Measurements from ENCODE around the gene ACOX1.

The ACOX1 gene

DNA sequence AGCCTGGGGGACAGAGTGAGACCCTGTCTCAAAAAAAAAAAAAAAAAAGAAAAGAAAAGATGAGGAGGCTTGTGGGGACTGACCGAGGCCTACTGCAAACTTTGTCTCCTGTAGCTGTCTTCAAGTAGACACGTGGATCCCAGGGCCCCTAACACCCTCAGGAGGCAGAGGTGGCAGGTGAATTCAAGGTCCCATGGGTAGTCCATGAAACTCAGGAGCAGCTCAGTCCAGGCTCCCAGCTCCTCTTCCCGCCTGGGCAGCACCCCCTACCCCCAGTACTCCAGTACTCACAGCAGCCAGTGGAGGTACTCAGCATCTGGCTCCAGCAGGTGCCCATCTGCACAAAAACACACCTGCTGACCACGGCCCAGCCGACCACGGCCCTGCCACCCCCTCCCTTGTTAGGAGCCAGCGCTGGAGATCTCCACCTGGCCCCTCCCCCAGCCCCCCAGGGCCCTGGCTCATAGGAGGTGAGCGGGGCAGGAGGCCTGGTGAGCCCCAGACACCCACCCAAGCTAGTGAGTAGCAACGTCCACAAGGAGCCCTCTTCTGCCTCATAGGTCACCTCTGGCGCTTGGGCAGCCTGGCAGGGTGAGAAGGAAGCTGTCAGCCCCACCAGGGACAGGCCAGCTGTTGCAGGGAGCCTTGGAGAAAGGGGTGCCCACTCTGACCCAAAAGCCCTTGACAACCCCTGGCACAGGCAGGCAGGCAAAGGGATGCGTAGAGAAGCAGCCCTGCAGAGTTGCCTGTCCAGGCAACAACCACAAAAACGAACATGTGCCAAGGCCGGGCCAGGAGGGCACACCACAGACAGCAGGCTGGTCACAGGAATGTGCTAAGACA is 78.1 kb downstream of the ACOX1 start:
- TF ChIP-seq, protein P1, sequence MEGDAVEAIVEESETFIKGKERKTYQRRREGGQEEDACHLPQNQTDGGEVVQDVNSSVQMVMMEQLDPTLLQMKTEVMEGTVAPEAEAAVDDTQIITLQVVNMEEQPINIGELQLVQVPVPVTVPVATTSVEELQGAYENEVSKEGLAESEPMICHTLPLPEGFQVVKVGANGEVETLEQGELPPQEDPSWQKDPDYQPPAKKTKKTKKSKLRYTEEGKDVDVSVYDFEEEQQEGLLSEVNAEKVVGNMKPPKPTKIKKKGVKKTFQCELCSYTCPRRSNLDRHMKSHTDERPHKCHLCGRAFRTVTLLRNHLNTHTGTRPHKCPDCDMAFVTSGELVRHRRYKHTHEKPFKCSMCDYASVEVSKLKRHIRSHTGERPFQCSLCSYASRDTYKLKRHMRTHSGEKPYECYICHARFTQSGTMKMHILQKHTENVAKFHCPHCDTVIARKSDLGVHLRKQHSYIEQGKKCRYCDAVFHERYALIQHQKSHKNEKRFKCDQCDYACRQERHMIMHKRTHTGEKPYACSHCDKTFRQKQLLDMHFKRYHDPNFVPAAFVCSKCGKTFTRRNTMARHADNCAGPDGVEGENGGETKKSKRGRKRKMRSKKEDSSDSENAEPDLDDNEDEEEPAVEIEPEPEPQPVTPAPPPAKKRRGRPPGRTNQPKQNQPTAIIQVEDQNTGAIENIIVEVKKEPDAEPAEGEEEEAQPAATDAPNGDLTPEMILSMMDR (IDR thresholded peaks at IDR 0.05; ENCODE audit: low read depth, low read length), result no peak
- DNase-seq (ENCODE audit: low read depth in 2 of 2), result no peak
- no peak overlapping the region for H3K4me3 ChIP-seq (replicated peaks in 1 of 2; ENCODE audit: low read depth in 2 of 2, low read length in 2 of 2)

DNA sequence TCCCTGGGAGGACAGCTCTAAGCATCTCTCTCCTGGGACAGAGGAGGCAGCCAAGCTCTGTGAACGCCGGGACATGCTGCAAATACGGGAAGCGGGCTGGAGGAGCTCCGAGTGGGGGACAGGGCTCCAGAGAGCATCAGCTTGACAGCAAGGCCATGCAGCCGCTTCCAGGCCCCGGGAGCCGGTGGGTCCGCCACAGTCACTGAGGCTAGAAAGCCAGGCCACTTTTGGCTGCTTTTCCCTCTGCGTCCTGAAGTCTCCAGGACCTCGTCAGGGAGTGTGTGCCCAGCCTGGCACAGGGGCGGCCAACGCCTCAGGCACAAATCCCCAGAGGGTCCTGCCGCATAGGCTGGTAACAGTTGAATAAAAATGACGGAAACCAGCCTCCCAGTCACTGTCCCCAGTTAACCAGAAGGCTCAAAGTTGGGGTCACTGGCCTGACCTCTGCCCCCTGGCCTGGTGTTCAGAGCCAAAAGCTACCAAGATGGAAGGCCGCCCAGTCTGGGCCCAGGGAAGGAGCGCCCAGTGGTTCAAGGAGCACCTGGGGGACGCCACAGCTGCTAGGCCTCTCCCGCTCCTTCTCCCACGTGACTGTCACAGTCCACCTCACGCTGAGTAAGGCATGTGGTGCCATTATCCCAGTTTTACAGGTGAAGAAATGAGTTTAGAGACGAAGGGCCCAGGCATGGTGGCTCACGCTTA is 79.0 kb downstream of the ACOX1 start:
- TF ChIP-seq, protein P1 (IDR thresholded peaks at IDR 0.05; ENCODE audit: low read depth, low read length), result no peak
- DNase-seq (ENCODE audit: low read depth in 2 of 2), result no peak
- no peak overlapping the region for H3K4me3 ChIP-seq (replicated peaks in 1 of 2; ENCODE audit: low read depth in 2 of 2, low read length in 2 of 2)

DNA sequence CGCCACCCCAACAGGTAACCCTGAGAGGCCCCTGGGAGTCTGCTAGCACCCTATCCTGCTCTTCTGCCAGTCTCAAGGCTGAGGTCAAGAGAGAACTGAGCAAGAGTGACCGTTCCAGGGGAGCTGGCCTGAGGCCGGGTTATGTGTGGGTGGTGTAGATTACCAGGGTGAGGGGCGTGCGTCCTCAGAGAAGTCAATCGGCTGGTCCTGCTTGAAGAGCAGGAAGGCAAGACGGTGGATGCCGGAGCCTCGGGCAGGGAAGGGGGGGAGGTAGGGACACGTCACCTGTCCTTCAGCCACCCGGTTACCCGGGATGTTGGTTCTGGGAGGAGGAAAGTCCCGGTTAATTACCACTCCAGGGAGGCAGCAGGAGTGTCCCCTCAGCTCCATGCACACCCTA is 79.6 kb downstream of the ACOX1 start:
- TF ChIP-seq, protein P1 (IDR thresholded peaks at IDR 0.05; ENCODE audit: low read depth, low read length), result no peak
- no peak overlapping the region for H3K4me3 ChIP-seq (replicated peaks in 1 of 2; ENCODE audit: low read depth in 2 of 2, low read length in 2 of 2)
- DNase-seq (ENCODE audit: low read depth in 2 of 2), result no peak

DNA sequence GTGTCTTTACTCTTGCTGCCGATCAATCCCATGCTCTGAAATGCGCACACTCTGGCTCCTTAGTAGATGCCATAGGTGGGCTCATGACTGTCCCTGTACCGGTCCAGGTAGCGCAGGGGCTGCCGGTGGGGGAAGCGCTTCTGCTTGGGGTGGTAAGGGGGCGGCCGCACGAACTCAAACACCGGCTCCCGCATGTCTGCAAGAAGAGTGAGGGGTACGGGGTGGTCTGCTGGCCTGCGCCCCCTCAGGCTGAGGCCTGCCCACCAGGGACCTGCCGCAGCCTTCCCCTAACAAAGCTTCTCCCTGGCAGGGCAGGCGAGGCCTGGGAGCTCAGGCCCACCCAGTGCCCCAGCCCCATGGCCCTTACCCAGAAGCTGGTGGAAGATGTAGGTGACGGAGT is 80.2 kb downstream of the ACOX1 start:
- DNase-seq (ENCODE audit: low read depth in 2 of 2), result no peak
- TF ChIP-seq, protein P1 (IDR thresholded peaks at IDR 0.05; ENCODE audit: low read depth, low read length), result no peak
- no peak overlapping the region for H3K4me3 ChIP-seq (replicated peaks in 1 of 2; ENCODE audit: low read depth in 2 of 2, low read length in 2 of 2)

DNA sequence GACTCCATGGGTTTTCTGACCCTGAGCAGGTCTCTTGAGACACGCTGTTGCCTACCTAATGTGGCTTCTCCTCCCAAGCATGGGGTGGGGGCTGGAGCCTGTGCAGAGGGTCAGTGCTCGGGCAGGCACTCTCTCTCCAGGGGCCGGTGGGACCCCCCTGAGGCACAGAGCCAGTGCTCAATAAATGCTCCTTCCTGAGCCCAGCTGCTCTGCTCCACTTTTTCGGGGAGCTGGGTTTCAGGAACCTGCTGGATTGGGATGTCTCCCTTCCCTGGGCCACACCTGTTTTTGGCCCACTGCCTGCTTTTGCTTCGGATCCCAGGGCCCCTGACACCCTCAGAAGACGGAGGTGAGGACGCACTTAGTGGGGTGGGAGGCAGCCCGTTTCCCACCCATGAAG is 80.9 kb downstream of the ACOX1 start:
- TF ChIP-seq, protein P1 (IDR thresholded peaks at IDR 0.05; ENCODE audit: low read depth, low read length), result no peak
- DNase-seq (ENCODE audit: low read depth in 2 of 2), result no peak
- H3K4me3 ChIP-seq (replicated peaks in 1 of 2; ENCODE audit: low read depth in 2 of 2, low read length in 2 of 2), result no peak overlapping the region

DNA sequence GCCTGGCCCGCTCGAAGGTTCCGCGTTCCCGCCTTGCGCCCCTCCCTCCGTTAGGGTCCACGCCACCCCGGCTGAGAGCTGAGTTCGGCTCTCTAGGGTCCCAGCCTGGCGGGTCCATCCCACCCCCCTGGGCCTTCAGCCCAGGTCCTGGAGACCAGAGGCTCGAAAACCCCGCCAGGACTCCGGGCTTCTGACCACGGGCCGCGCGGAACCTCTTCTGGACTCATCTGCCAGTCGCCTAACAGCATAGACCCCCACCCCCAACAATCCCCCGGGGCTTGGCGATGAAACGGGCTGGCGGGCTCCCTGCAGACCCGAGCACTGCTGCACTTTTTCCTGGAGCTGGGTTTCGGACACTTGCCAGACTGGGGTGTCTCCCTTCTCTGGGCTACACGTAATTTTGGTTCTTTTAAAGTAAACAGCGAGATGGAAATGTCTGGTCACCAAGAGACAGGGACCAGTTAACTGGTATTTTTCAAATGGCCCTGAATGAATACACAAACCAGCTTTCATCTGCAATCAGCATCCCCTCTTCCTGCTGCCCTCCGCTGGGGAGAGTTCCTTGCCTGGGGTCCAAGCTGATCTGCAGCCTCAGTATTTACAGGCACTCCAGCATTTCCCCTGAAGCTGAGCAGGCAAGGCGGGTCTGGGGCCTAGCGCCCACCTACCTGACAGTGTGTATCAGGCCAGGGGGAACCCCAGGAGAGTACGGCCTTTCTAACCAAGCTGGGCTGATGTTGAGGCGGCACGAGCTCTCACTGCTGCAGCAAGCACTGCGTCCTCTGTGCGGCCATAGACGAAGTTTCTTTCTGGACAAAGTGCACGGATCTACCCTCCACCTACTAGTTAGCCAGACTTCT is 81.6 kb downstream of the ACOX1 start:
- no peak for DNase-seq (ENCODE audit: low read depth in 2 of 2)
- peak overlapping the region; percentile 41 to 90 for H3K4me3 ChIP-seq (replicated peaks in 1 of 2; ENCODE audit: low read depth in 2 of 2, low read length in 2 of 2)
- TF ChIP-seq, protein P1 (IDR thresholded peaks at IDR 0.05; ENCODE audit: low read depth, low read length), result no peak

Data from cardiac fibroblast (primary cell).